HG03354 (cell line): ENCODE data around the gene SMCO2.

ENCODE experiments used
- ATAC-seq: cut with Tn5 transposase; IDR thresholded peaks from one replicate; pipeline ENCODE4 v1.9.1; 2021; ENCODE audit warnings: mild to moderate bottlenecking; ENCODE audit not compliant: unreplicated experiment, poor library complexity, severe bottlenecking

The SMCO2 gene

DNA sequence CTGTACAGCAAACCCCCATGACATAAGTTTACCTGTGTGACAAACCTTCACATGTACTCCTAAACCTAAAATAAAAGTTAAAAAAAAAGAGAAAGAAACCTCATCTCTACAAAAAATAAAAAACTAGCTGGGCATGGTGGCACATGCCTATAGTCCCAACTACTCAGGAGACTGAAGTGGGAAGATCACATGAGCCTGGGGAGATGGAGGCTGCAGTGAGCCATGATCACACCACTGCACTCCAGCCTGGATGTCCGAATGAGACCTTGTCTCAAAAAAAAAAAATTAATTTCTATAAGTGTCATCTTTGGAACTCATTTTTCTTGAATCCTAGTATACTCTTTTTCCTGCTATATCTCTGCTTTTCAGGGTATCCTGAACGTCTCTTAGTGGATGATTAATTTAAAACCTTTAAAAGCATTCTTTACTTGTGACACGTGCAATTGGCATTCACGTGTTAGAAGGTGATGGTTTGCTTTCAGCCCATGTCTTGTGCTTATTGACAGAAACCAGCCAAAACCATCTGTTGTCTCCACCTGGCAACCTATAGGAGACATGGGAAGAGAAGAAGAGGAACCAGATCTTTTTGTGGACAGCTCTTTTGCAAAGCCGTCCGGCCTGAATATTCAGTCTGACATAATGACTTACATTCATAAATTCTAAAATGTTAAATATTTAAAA lies 46.9 kb downstream of the SMCO2 start:
- no peak for ATAC-seq

DNA sequence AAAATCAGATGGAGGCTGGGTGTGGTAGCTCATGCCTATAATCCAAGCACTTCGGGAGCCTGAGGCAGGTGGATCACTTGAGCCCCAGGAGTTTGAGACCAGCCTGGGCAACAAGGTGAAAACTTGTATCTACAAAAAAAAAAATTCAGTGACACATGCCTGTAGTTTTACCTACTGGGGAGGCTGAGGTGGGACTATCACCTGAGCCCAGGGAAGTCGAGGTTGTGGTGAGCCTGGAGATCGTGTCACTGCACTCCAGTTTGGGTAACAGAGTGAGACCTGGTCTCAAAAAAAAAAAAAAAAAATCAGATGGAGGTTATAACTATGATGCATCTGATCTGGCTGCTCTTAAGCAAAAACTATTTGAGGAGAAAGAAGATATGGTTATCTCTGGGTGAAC lies 50.9 kb downstream of the SMCO2 start:
- ATAC-seq, result no peak

DNA sequence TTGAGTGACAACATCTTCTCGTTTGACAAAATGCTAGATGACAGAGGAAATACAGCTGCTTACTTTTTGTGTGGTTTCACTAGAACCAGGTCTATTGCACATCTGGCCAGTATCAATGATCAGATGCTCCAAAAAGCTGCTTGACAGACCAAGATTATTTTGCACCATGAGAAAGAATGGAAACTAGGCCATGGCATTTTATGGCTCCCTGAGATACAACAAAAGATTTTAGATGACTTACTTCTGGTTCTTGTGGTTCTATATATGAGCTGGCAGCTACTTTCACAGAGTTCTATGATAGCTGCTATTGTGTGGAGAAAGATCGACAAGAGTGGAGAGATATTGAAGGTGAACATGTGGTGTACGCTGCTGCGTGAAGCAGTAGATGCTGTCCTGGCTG lies 51.6 kb downstream of the SMCO2 start:
- no peak for ATAC-seq

DNA sequence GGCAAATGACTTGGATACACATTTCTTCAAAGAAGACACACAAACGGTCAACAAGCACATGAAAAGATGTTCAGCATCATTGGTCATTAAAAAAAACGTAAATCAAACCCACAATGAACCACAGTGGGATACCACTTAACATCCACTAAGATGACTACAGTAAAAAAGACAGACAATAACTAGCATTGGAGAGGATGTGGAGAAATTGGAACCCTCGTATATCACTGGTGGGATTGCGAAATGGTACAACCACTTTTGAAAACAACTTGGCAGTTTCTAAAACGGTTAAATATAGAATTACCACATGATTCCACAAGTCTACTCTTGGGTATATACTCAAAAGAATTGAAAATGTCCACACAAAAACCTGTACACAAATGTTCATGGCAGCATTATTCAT lies 52.2 kb downstream of the SMCO2 start:
- ATAC-seq, result no peak

DNA sequence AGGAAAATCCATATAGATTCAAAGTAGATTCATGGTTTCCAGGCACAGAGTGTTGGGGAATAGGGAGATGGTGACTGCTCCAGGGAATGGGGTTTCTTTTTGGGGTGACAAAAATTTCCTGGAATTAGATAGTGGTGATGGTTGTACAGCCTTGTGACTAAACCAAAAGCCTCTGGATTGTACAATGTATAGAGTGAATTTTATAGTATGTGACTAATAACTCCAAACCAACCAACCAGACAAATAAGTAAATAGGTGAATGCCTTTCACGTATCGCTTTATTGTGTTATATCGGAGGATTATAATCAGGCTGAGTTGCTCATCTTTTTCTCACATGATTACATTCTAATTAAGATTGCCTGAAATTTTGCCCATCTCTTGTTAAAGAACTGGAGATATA lies 52.8 kb downstream of the SMCO2 start:
- no peak for ATAC-seq

DNA sequence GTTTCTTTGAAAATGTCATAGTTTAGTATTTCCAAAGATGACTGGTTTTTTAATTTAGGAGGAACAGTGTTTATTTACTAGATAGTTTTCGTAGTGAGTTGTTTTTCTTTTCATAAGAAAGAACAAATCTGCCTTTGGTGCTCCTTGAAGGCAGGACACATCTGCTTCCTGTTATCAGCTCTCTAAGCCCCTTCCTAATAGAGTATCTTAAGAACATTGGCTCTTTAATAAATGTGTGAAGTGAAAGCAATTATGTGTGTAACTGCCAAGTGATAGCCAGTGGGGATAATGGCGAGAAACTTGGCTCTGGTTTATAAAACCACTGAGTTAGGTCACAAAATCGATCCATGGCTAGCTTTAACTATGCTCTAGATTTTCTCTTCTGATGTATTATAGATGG lies 54.0 kb downstream of the SMCO2 start:
- no peak for ATAC-seq

DNA sequence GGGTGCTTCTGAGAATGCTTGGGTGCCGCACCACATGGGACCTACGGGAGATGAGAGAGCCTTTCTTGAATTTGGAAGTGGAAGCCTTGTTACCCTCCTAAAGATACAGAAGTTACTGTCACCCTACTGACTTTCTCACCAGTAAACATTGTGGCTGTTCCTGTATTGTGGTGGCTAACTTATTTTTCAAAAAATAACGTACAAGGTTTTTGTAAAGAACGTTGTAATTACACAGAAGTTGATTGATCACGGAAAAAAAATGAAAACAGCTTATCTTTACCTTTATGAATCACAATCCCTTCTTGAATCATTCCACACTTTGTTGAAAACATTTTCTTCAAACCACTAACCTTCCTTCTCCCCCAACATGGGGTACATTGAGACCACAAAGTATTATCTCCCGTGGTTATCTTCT lies 55.5 kb downstream of the SMCO2 start:
- ATAC-seq, result no peak

DNA sequence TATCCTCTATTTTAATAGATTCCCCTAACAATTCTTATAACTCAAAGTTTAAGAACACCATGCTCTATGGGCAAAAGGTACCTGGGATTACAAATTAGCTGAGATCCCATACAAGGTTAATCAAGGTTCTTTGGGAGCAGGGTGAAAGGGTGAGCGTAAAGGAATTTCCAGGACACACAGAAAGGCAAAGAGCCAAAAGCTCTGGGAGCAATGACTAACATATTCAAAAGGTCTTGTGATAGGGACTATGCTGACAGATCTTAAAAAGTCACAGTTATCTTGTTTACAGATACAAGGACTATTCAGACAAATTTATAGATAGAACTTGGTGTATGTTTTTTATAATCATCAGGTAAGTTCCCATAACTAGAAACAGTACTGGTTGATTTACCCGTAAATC lies 58.0 kb downstream of the SMCO2 start:
- no peak for ATAC-seq

DNA sequence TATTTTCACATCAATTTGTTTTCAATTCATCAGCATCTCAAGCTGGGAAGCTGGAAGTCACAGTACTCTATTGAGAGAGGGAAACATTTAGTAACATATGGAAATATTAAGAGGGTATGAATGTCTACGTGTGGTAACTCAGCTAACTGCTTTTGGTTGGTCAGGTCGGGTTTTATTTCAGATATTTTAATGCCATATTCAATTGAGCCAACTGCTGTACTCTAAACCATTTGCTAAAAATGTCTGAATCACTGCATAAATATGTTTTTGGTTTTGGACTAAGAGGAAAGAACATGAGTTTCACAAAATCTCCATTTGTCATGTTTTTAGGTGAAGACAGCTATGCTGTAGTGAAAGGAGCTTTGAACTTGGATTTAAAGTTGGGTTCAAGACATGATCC lies 58.6 kb downstream of the SMCO2 start:
- no peak for ATAC-seq

DNA sequence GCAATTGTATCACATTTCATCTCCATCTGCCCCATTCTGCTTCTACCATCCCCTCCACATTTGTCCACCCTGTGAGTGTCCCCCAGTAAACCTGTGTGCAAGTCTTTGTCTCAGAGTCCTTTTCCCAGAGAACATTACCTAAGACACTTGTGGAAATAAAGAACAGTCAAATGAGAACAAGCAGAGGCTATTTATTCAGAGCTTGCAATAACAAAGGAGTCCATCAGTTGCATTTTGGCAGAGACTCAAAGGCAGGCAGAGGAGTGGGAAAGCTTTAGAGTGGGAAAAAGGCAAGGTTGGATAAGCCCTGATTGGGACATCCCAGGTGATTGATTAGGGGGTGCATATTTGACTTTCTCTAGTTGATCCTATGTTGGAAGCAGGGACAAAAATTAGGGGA lies 59.2 kb downstream of the SMCO2 start:
- ATAC-seq, result no peak

DNA sequence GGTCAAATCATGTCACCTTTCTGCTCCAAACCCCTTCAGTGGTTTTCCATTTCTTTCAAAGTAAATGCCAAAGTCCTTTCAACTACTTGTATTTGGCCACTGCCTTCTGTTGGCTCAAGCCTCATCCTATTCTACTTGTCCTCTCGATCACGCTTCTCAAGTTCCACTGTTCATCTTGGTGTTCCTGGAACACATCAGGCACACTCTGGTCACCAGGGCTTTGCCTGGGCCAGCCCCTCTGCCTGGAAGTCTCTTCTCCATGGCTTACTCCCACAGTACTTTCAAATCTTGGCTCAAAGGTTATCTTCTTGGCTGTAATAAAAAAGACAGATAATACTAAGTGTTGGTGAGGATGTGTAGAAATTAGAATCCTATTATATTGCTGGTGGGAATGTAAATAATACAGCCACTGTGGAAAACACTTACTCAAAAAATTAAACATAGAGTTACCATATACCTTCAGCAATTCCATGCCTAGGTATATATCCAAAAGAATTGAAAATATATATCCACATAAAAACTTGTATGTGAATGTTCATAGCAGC lies 60.2 kb downstream of the SMCO2 start:
- ATAC-seq, result no peak

DNA sequence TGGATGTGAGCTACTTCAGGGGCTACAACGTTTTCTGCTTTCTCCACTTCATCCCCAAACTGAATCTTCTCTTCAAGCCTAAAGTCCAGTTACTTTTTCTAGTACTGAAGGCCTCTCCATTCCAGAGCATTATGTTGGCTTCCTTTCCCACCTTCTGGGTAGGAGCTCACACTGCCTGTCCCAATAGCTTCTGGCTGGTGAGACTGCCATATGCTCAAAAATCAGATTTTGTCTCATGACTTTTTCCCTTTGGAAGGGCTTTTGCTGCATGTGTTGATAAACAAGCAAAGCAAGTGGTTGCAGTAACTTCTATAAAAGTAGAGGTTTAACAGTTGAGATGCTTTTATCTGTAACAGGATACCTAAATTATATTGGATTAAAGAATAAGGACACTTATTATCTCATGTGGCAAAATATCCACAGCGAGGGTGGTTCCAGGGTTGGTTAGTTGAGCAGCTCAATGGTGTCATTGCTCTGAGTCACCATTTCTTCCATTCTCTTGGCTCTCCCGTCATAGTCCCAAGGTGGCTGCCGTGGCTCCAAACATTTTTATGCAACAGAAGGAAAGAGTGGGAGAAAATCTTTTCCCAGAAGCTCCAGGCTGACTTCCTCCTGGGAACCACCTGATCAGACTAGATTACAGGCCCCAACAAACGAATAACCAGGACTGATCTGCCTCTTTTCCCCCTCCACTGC lies 62.3 kb downstream of the SMCO2 start:
- no peak for ATAC-seq

DNA sequence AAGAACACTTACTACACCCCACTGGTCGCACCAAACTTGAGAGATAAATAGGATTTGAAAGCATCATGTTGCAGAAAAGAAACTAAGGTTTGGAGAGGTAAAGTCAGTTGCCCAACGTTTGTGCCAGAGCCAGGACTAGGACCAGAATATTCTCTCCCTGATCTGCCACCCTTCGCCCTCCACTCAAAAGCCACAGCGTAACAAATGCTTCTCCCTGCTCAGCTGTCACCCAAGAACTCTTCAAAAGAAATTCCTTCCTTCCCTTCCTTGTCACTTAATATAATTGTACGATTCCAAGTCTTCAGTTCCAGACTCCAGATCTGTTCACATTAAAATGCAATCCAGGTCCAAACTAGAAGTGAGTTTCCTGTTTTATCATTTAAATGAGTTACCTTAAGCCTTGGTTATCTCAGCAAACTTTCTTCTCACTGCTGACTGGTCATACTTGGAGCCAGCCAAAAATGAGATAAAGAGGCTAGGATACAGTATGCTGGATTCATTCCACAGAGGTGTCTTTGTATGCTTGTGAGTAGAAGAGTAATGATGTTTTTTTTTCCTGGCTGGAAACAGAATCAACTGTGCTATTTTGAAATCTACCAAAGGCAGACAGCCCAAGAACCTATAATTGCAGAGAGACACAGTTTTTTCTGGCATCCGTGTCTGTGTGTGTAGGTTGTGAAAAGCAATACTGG lies 64.6 kb downstream of the SMCO2 start:
- no peak for ATAC-seq

DNA sequence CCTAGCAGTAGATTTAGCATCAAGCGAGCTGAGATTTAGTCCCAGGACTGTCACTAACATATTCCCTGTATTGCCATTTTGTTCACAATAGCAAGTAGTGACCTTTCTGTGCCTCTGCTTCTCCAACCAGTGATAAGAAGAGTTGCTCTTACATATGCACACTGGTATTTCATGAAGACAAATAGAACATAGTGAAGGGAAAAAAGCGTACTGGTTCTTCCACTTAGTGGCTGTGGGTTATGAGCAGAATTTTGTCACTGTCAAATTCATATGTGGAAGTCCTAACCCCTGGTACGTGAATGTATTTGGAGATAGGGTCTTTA lies 65.1 kb downstream of the SMCO2 start:
- no peak for ATAC-seq

DNA sequence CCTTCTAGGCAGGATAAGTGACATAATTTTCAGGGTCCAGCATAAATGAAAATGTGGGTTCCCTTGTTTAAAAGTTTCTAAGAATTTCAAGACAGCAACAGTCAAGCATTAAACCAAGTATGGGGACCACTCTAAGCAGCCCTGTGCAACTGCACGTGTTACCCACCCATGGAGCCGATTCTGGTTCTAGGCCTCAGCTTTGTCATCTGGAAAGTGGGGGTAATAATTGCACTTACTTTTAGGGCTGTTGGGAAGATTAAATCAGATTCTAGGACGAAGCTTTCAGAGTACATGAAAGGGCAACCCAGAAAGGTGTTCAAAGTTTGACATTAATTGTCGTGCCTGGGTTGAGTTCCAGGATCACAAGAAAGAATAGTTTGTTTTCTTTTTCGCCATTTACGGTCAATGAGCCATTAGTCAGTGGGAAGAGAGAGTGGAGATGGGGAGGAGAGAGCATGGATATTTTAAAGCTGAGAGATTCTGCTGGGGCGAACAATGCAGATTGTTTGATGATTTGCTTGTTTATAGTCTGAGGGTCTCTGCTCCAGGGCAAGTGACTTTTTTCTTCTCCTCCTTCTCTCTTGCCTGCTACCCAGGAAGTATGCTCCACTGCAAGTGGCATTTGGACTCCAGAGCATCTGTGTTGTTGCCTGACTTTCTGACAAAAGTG lies 66.8 kb downstream of the SMCO2 start:
- ATAC-seq, result no peak

DNA sequence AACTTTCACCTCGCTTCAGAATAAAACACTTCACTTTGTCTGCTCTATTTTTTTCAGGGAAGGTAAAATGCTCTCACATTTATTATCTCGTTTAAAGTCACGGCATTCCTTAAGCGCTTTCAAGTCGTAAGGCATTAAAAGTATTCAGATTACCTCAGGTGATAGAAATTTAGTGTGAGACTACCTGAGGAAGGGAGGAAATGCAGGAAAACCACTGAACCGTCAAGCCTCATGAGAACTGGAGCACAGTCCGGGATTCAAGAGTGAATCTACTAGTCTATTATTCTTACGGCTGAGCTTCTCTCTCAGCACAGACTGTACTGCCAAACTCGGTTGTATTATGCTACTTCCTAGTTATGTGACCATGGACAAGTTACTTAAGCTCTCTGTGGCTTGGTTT lies 69.1 kb downstream of the SMCO2 start:
- ATAC-seq, result no peak

DNA sequence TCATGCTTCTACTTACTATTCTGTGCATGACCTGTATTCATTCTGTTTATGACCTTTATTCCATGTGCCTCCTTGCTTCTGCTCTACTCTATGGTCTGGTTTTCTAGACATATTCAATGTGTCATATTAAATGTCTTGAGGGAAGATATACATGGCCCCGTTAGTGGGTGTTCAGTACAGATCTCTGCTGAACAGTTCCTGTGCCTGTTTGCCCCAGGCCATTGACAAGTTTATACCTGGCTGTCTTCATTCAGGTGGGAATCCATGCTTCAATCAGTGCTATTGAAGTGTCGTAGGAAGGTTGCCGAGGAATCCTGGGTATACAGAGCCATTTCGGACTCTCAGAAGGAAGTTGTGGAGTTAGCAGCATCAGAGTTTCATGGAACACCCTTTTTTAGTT lies 70.1 kb downstream of the SMCO2 start:
- no peak for ATAC-seq

DNA sequence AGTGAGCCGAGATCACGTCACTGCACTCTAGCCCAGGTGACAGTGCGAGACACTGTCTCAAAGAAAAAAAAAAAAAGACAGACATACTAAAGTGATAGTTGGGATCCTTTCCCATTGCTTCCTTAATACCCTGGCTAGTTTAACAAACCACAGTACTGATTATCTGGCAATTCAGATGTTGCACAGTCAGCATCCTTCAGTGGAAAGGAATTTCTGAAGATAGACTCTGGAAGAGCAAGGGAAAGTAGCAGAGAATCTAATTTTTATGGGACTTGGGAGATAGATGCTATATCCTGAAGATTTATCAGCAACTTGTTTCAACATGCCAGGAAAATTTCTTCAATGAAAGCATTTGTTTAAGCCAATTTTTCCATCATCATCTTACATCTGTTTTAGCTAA lies 71.0 kb downstream of the SMCO2 start:
- no peak for ATAC-seq

DNA sequence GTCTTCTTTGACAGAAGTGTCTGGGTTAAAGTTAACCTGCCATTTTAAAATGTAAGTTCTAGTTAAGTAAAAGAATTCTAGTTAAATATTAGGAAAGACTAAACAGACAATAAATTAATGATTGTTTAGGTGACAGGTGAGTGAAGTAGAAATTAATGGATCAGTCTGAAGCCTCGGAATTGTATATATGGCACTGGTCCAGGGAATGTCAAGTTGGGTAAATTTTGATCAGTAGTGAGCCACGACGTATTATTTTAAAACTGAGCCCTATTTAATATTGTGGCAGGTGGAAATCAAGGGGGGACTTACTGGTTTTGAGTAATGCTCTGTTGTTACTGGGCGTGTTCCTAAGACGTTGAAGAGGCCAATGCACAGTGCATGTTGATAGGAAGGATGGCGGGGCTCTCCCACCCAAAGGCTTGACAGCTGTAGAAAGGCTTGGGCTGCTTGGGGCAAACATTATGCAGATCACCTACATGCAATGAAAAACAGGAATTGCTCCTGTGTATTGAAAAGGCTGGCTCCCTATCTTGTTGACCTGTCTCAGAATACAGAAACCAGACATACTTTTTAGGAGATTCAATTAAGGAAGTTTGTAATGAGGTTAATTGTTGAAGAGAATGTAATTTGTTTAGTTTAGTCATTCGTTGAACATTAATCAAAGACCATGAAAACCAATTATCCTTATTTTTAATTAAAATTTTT lies 71.6 kb downstream of the SMCO2 start:
- ATAC-seq, result no peak

DNA sequence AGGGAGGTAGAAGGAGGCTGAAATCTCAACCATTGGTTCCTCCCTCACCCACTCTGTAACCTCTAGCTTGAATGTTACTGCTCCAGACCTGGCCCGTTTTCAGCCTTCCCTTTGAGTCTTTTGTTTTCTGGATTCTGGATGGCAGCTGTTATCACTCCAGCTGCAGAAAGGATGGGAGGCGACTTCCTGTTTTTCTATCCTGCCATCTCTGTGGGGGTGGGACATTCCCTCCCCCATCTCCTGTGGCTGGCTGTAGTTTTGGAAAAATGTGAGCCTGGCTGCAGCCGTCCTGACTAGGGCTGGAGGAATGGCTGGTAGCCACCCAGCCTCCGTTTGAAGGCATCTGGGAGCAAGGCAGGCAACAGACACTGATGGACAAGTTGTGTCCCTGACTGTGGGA lies 74.5 kb downstream of the SMCO2 start:
- ATAC-seq, result no peak
